Right lobe of liver (tissue), 4 donors: ENCODE data around the gene SLC11A1.

Source experiments
- POLR2A ChIP-seq: fragments of 450-650 bp; IDR thresholded peaks from one replicate; pipeline ENCODE4 v1.6.1; 2017; ENCODE audit warnings: antibody characterized with exemption, mild to moderate bottlenecking
- TF ChIP-seq, protein P1 (sequence below), 4 donors: fragments of 200-600 bp in 3 of 4; fragments of 450-650 bp in 1 of 4; IDR thresholded peaks; one replicate each; pipeline versions ENCODE4 v1.5.1 to v1.8.0; 2016 to 2022; ENCODE audit warnings: antibody characterized with exemption in 4 of 4, mild to moderate bottlenecking in 2 of 4
- donor health status: DM: no; HTN: no; CAD: no.
- donor health status: DM: no; HTN: no; CAD: no.
- donor health status: DM: no; HTN: yes; CAD: no.

DNA sequence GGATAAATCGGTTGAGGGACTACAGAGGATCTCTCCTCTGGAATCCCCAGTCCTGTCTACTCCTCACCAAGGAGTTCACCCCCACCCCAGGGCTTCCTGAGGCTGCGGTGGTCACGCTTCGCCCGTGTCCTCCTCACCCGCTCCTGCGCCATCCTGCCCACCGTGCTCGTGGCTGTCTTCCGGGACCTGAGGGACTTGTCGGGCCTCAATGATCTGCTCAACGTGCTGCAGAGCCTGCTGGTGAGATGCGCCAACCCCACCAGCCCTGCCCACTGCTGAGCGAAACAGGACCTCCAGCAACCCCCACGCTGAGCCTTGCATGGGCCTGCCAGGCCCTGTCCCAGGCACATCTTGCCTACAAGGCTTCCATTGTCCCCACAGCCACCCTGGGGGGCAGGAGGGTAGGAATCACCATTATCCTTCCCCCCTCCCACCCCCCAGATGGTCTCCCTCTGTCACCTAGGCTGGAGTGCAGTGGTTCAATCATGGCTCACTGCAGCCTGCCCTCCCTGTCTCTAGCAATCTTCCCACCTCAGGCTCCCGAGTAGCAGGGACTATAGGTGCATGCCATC, 10.9 kb downstream of the SLC11A1 start:
- TF ChIP-seq, protein P1, sequence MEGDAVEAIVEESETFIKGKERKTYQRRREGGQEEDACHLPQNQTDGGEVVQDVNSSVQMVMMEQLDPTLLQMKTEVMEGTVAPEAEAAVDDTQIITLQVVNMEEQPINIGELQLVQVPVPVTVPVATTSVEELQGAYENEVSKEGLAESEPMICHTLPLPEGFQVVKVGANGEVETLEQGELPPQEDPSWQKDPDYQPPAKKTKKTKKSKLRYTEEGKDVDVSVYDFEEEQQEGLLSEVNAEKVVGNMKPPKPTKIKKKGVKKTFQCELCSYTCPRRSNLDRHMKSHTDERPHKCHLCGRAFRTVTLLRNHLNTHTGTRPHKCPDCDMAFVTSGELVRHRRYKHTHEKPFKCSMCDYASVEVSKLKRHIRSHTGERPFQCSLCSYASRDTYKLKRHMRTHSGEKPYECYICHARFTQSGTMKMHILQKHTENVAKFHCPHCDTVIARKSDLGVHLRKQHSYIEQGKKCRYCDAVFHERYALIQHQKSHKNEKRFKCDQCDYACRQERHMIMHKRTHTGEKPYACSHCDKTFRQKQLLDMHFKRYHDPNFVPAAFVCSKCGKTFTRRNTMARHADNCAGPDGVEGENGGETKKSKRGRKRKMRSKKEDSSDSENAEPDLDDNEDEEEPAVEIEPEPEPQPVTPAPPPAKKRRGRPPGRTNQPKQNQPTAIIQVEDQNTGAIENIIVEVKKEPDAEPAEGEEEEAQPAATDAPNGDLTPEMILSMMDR (IDR thresholded peaks at IDR 0.05): no peak
- TF ChIP-seq POLR2A: no peak
